HEK293 (cell line): Measurements from ENCODE around the gene BPIFB4.

ENCODE experiments used
- CTCF ChIA-PET: fragments of 350-600 bp; formaldehyde crosslinking; extraction: SDS; loops from one replicate; lab custom pipeline; 2021; ENCODE audit warnings: antibody characterized with exemption; lab: Yijun Ruan, JAX
- POLR2A ChIA-PET: fragments of 300-600 bp; formaldehyde crosslinking; extraction: SDS; loops from one replicate; lab custom pipeline; 2020; ENCODE audit warnings: antibody characterized with exemption, inconsistent platforms; lab: Yijun Ruan, JAX
- H3K27ac ChIP-seq: fragments of 200-500 bp; sonication (Bioruptor generic); 2 replicates; pipeline ENCODE4 v1.5.1; 2014; ENCODE audit warnings: low read depth, low read length, control low read depth, inconsistent platforms; ENCODE audit errors: extremely low read depth
- H3K36me3 ChIP-seq, 2 experiments: fragments of 200-500 bp in 1 of 2; sonication (Bioruptor generic) in 1 of 2; 1 replicate in 1 of 2; 2 replicates in 1 of 2; pipeline ENCODE4 v1.5.1; 2014 to 2017; ENCODE audit warnings: inconsistent platforms in 2 of 2, low read length in 2 of 2; ENCODE audit not compliant: control insufficient read depth in 2 of 2, insufficient read depth in 1 of 2
- H3K4me1 ChIP-seq: fragments of 200-500 bp; sonication (Bioruptor generic); 2 replicates; pipeline ENCODE4 v1.5.1; 2014; ENCODE audit warnings: mild to moderate bottlenecking, low read length, inconsistent platforms; ENCODE audit not compliant: control insufficient read depth, insufficient read depth
- H3K4me3 ChIP-seq: 2 replicates; pipeline ENCODE4 v1.5.1; 2011; ENCODE audit warnings: low read depth, mild to moderate bottlenecking, control low read depth, low read length, moderate library complexity
- H3K9me3 ChIP-seq: fragments of 200-500 bp; sonication (Bioruptor generic); 2 replicates; pipeline ENCODE4 v1.5.1; 2014; ENCODE audit warnings: low read depth, low read length, inconsistent platforms; ENCODE audit not compliant: control insufficient read depth, insufficient read depth
- BCL11A ChIP-seq: fragments of 450-650 bp; formaldehyde crosslinking; IDR thresholded peaks from 2 replicates; pipeline ENCODE4 v1.5.1; 2016; ENCODE audit warnings: low read depth, missing biosample characterization, missing genetic modification characterization
- BCL11B ChIP-seq: fragments of 450-650 bp; formaldehyde crosslinking; IDR thresholded peaks from 2 replicates; pipeline ENCODE4 v1.5.1; 2016; ENCODE audit warnings: low read depth, missing biosample characterization, missing genetic modification characterization
- SP2 ChIP-seq: fragments of 450-650 bp; formaldehyde crosslinking; IDR thresholded peaks from 2 replicates; pipeline ENCODE4 v1.5.1; 2016; ENCODE audit warnings: missing biosample characterization, missing genetic modification characterization
- SP3 ChIP-seq: fragments of 450-650 bp; formaldehyde crosslinking; IDR thresholded peaks from 2 replicates; pipeline ENCODE4 v1.5.1; 2016; ENCODE audit warnings: missing biosample characterization, missing genetic modification characterization
- TSHZ1 ChIP-seq: fragments of 450-650 bp; formaldehyde crosslinking; IDR thresholded peaks from 2 replicates; pipeline ENCODE4 v1.5.1; 2016; ENCODE audit warnings: missing biosample characterization, missing genetic modification characterization, borderline replicate concordance
- ZBTB20 ChIP-seq: fragments of 450-650 bp; formaldehyde crosslinking; IDR thresholded peaks from 2 replicates; pipeline ENCODE4 v1.5.1; 2016; ENCODE audit warnings: missing biosample characterization, missing genetic modification characterization
- ZBTB48 ChIP-seq: fragments of 450-650 bp; formaldehyde crosslinking; IDR thresholded peaks from 2 replicates; pipeline ENCODE4 v1.5.1; 2016; ENCODE audit warnings: missing biosample characterization, missing genetic modification characterization
- ZFP69B ChIP-seq: fragments of 450-650 bp; formaldehyde crosslinking; IDR thresholded peaks from 2 replicates; pipeline ENCODE4 v1.5.1; 2016; ENCODE audit warnings: missing biosample characterization, missing genetic modification characterization
- ZNF174 ChIP-seq: fragments of 450-650 bp; formaldehyde crosslinking; IDR thresholded peaks from 2 replicates; pipeline ENCODE4 v1.5.0; 2017; ENCODE audit warnings: missing biosample characterization, mild to moderate bottlenecking, missing genetic modification characterization
- ZNF184 ChIP-seq: fragments of 450-650 bp; IDR thresholded peaks from 2 replicates; pipeline ENCODE4 v1.5.1; 2018; ENCODE audit warnings: missing biosample characterization, mild to moderate bottlenecking, missing genetic modification characterization
- ZNF19 ChIP-seq: fragments of 450-650 bp; formaldehyde crosslinking; IDR thresholded peaks from 2 replicates; pipeline ENCODE4; 2016; ENCODE audit warnings: missing biosample characterization, missing genetic modification characterization, low read depth
- ZNF24 ChIP-seq: fragments of 450-650 bp; formaldehyde crosslinking; IDR thresholded peaks from 2 replicates; pipeline ENCODE4 v1.5.1; 2016; ENCODE audit warnings: missing biosample characterization, missing genetic modification characterization
- ZNF302 ChIP-seq: fragments of 450-650 bp; formaldehyde crosslinking; IDR thresholded peaks from 2 replicates; pipeline ENCODE4 v1.5.1; 2016; ENCODE audit warnings: missing biosample characterization, missing genetic modification characterization, low read depth
- ZNF341 ChIP-seq: fragments of 450-650 bp; formaldehyde crosslinking; IDR thresholded peaks from 2 replicates; pipeline ENCODE4; 2016; ENCODE audit warnings: low read depth, missing biosample characterization, missing genetic modification characterization
- ZNF404 ChIP-seq: fragments of 450-650 bp; formaldehyde crosslinking; IDR thresholded peaks from 2 replicates; pipeline ENCODE4 v1.5.1; 2017; ENCODE audit warnings: missing biosample characterization, missing genetic modification characterization
- ZNF449 ChIP-seq: fragments of 450-650 bp; formaldehyde crosslinking; IDR thresholded peaks from 2 replicates; pipeline ENCODE4 v1.5.1; 2017; ENCODE audit warnings: missing biosample characterization, mild to moderate bottlenecking, missing genetic modification characterization, moderate library complexity
- ZNF473 ChIP-seq: fragments of 450-650 bp; formaldehyde crosslinking; IDR thresholded peaks from 2 replicates; pipeline ENCODE4 v1.5.1; 2017; ENCODE audit warnings: missing biosample characterization, missing genetic modification characterization
- ZNF488 ChIP-seq: fragments of 450-650 bp; formaldehyde crosslinking; IDR thresholded peaks from 2 replicates; pipeline ENCODE4 v1.5.1; 2016; ENCODE audit warnings: missing biosample characterization, missing genetic modification characterization
- ZNF596 ChIP-seq: fragments of 450-650 bp; IDR thresholded peaks from 2 replicates; pipeline ENCODE4 v1.5.0; 2018; ENCODE audit warnings: missing biosample characterization, mild to moderate bottlenecking, missing genetic modification characterization, moderate library complexity
- ZNF670 ChIP-seq: fragments of 450-650 bp; formaldehyde crosslinking; IDR thresholded peaks from 2 replicates; pipeline ENCODE4 v1.5.1; 2016; ENCODE audit warnings: missing biosample characterization, missing genetic modification characterization, low read depth
- ZNF707 ChIP-seq: fragments of 450-650 bp; formaldehyde crosslinking; IDR thresholded peaks from 2 replicates; pipeline ENCODE4 v1.5.1; 2016; ENCODE audit warnings: missing biosample characterization, missing genetic modification characterization
- ZNF791 ChIP-seq: fragments of 450-650 bp; formaldehyde crosslinking; IDR thresholded peaks from 2 replicates; pipeline ENCODE4 v1.5.1; 2016; ENCODE audit warnings: missing biosample characterization, missing genetic modification characterization

Gene BPIFB4

GRCh38 chr20:33133373-33133941 is 54.0 kb downstream of the BPIFB4 start:
- ChIA-PET POLR2A (no interaction called here), CTCF (no interaction called here)
- TF ChIP-seq SP2 (no peak), ZNF449 (tag by site-specific recombination) (no peak), ZNF184 (tag by site-specific recombination) (no peak)

GRCh38 chr20:33137195-33137594 is 57.8 kb downstream of the BPIFB4 start:
- H3K36me3 ChIP-seq = no peaks in the 10 kb centered on the region
- H3K27ac ChIP-seq = no peak overlapping the region
- no peaks in the 10 kb centered on the region for H3K4me1 ChIP-seq
- ChIA-PET POLR2A (no interaction called here), CTCF (interaction anchor here (0.6 to 0.7 kb wide), 3 partner anchors 75 to 280 kb away, joined by 3 to 4 read pairs (median 3); no protein-coding TSS in a partner anchor)
- TF ChIP-seq ZNF24 (no peak), ZNF707 (peak; percentile 76), ZBTB48 (tag by site-specific recombination) (no peak)
- H3K4me3 ChIP-seq = no peak overlapping the region
- H3K9me3 ChIP-seq = no peaks in the 10 kb centered on the region

More at GRCh38 chr20:33133373-33133941, 54.0 kb downstream of the BPIFB4 start:
- H3K4me1 ChIP-seq = no peaks in the 10 kb centered on the region
- H3K4me3 ChIP-seq = no peak overlapping the region
- no peaks in the 10 kb centered on the region for H3K36me3 ChIP-seq
- no peaks in the 10 kb centered on the region for H3K9me3 ChIP-seq
- no peak overlapping the region for H3K27ac ChIP-seq

GRCh38 chr20:33139467-33139866 is 60.0 kb downstream of the BPIFB4 start:
- Histone ChIP-seq H3K36me3 (no peaks in the 10 kb centered on the region), H3K4me3 (no peak overlapping the region)
- POLR2A ChIA-PET = no interaction called here
- peak; percentile 56; the same call in 1 of the 2 replicates for TF ChIP-seq BCL11B
- no peak for TF ChIP-seq ZNF404 (tag by site-specific recombination)
- TF ChIP-seq ZFP69B (tag by site-specific recombination) = no peak
- TF ChIP-seq BCL11A = 0 out of 2 replicates have a peak, but pooled peaks have one; percentile 51
- TF ChIP-seq ZNF791 (tag by site-specific recombination) = no peak
- no peak for TF ChIP-seq ZNF174 (tag by site-specific recombination)
- TF ChIP-seq ZBTB48 (tag by site-specific recombination) = no peak
- TF ChIP-seq, all 188 proteins: peak for 2
- Histone ChIP-seq H3K4me1 (no peaks in the 10 kb centered on the region), H3K9me3 (no peaks in the 10 kb centered on the region), H3K27ac (no peak overlapping the region)
- CTCF ChIA-PET = no interaction called here

- Histone ChIP-seq H3K27ac (no peak overlapping the region), H3K36me3 (no peaks in the 10 kb centered on the region), H3K4me3 (no peak overlapping the region), H3K9me3 (no peaks in the 10 kb centered on the region), H3K4me1 (no peaks in the 10 kb centered on the region)
- ChIA-PET POLR2A (no interaction called here), CTCF (interaction anchor here (0.7 to 0.9 kb wide), 2 partner anchors 23 to 24 kb away, joined by 3 read pairs; no protein-coding TSS in a partner anchor)
- TF ChIP-seq ZNF473 (tag by site-specific recombination) = no peak
- TF ChIP-seq ZNF341 (tag by site-specific recombination) = no peak
- no peak for TF ChIP-seq SP3 (tag by site-specific recombination)
- no peak for TF ChIP-seq ZBTB20 (tag by site-specific recombination)
- TF ChIP-seq ZNF488 (tag by site-specific recombination) = no peak
- TF ChIP-seq TSHZ1 = no peak
- TF ChIP-seq ZNF596 (tag by site-specific recombination) = no peak
- no peak for TF ChIP-seq ZNF670 (tag by site-specific recombination)
- no peak for TF ChIP-seq ZNF19 (tag by site-specific recombination)
- TF ChIP-seq ZNF302 (tag by site-specific recombination) = no peak
Observed at GRCh38 chr20:33145521-33145920, 66.1 kb downstream of the BPIFB4 start.
